Naive B cell (primary cell): ENCODE data around the gene PKN1. TPM values are rescaled to one million over a fixed set of nuclear protein-coding genes. Genes with fewer than 3 reads are reported as not detected.

Source experiments
- ATAC-seq, 2 donors: fragments of 150-1000 bp; cut with Tn5 transposase; 2 replicates each; pipeline ENCODE4 v1.10.0; 2021; ENCODE audit warnings: low read depth in 2 of 2, mild to moderate bottlenecking in 2 of 2, moderate library complexity in 2 of 2
- DNase-seq: peaks from one replicate; pipeline ENCODE4 v3.0.0; 2022
- H3K27ac Mint-ChIP-seq, 6 donors: one replicate each; pipeline ENCODE4 v1.8.0; 2020 to 2022; ENCODE audit warnings: mild to moderate bottlenecking in 6 of 6, mixed read lengths in 6 of 6, moderate library complexity in 5 of 6, inconsistent platforms in 2 of 6
- H3K27me3 Mint-ChIP-seq, 3 donors: one replicate each; pipeline ENCODE4 v1.8.0; 2021 to 2022; ENCODE audit warnings: mixed read lengths in 3 of 3, mild to moderate bottlenecking in 1 of 3
- H3K36me3 Mint-ChIP-seq, 2 donors: one replicate each; pipeline ENCODE4 v1.8.0; 2020 to 2022; ENCODE audit warnings: mixed read lengths in 2 of 2, inconsistent platforms in 1 of 2, mild to moderate bottlenecking in 1 of 2
- H3K4me1 Mint-ChIP-seq, 3 donors: one replicate each; pipeline ENCODE4 v1.8.0; 2020 to 2022; ENCODE audit warnings: mixed read lengths in 3 of 3, inconsistent platforms in 1 of 3, mild to moderate bottlenecking in 1 of 3, moderate library complexity in 1 of 3
- H3K4me3 Mint-ChIP-seq, 8 donors: one replicate each; pipeline ENCODE4 v1.8.0; 2020 to 2022; ENCODE audit warnings: mild to moderate bottlenecking in 8 of 8, mixed read lengths in 8 of 8, moderate library complexity in 8 of 8, inconsistent platforms in 2 of 8
- H3K9me3 Mint-ChIP-seq, 7 donors: one replicate each; pipeline ENCODE4 v1.8.0; 2020 to 2022; ENCODE audit warnings: mixed read lengths in 7 of 7, mild to moderate bottlenecking in 5 of 7, inconsistent platforms in 2 of 7, moderate library complexity in 1 of 7
- polyA plus RNA-seq, 6 donors: library from polyadenylated mRNA; unstranded; fragments of 300-500 nt; fragmentation: Illumina TruSeq; gene quantifications; one replicate each; pipeline ENCODE4 v1.2.3, GENCODE V29; 2021; ENCODE audit warnings: low read depth in 6 of 6

Gene PKN1
- polyA plus RNA-seq, 6 donors from 2014 or later, result 37.1 to 67.9 (median 48.0) TPM

DNA sequence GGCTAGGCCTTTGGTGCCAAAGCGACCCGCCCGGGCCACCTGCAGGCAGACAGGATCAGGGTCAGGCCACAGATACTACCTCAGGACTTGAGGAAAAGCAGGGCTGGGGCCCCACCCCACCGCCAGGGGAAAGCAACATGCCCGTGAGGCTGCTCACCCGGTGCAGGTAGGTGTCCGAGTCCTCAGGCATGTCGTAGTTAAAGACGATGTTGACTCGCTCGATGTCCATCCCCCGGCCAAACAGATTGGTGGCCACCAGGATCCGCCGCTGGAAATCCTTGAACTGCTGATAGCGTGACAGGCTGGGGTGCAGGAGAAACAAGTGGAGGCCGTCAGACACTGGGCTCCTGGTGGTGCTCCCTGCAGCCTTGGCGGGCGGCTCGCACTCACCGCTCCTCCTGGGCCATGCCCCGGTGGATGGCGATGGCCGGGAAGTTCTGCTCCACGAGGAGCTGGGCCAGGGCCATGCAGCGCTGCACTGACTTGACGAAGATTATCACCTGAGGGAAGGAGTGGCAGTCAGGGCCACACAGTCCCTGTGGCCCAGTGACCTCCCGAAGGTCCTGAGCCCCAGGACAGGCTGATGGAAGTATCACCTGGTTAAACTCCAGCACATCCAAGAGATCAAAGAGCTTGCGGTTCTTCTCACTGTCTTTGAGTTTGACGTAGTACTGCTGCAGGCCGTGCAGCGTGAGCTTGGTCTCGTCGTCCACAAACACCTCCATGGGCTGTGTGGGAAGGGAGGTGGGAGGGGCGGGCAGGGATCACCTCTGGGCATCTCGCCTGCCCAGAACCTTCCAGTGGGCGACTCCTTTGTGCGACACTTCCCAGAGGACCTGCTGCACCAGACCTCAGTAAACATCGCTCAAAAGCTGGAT lies 23.7 kb upstream of the PKN1 start:
- Mint-ChIP-seq H3K4me1 (peaks cover 33 to 36% (median 33%) of the 10 kb centered on the region in 3 donors), H3K36me3 (peaks cover 6 to 20% of the 10 kb centered on the region in 2 donors), H3K4me3 (peak overlapping the region in 1 of 8 donors; percentile 66), H3K9me3 (no peaks in the 10 kb centered on the region), H3K27ac (peak overlapping the region in 2 of 6 donors; percentile 56 to 85), H3K27me3 (no peaks in the 10 kb centered on the region)
- ATAC-seq, result no peak
- no peak for DNase-seq

DNA sequence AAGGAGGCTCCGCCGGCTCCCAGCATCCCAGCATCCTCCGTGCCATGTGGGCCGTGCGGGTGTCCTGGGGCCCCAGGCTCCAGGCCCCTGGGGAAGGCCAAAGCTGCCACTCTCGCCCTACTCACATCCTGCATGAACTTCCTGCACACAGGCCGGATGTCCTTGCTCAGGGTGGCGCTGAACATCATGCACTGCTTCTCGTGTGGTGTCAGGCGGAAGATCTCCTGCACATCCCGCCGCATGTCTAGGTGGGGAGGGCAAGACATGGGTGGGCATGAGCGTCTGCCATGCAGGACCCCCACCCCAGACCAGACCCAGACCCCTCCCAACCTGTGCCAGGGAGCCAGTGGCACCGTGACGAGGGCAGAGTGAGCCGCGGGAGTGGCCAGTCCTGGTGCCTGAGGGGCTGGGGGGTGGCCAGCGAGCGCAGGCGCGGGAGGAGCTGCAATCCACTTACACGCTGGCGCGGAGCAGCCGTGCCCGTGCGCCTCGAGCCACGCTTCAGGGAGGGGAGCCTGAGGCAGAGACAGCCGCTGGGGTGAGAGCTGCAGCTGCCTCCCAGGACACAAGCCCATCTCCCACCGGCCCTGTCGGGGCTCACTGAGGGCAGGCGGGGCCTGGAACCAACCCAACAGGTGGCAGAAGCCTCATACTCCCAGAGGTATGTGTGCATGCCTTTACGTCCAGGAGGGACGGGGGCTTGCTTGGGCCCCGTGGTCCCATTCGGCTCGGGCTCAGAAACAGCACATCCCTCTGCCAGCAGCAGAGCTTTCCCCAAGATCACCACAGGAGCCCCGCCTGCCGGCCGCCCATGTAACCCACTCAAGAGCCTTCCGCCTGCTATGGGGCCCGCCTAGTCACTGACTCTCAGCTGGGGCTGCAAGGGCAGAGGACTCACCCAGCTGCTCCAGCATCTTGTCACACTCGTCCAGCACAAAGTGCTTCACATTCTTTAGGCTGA lies 22.7 kb upstream of the PKN1 start:
- Mint-ChIP-seq H3K4me3 (no peak overlapping the region), H3K27me3 (no peaks in the 10 kb centered on the region), H3K4me1 (peaks cover 39 to 41% (median 39%) of the 10 kb centered on the region in 3 donors), H3K9me3 (no peaks in the 10 kb centered on the region), H3K27ac (peak overlapping the region in 1 of 6 donors; percentile 85), H3K36me3 (peaks cover 6 to 26% of the 10 kb centered on the region in 2 donors)
- DNase-seq, result no peak
- no peak for ATAC-seq

DNA sequence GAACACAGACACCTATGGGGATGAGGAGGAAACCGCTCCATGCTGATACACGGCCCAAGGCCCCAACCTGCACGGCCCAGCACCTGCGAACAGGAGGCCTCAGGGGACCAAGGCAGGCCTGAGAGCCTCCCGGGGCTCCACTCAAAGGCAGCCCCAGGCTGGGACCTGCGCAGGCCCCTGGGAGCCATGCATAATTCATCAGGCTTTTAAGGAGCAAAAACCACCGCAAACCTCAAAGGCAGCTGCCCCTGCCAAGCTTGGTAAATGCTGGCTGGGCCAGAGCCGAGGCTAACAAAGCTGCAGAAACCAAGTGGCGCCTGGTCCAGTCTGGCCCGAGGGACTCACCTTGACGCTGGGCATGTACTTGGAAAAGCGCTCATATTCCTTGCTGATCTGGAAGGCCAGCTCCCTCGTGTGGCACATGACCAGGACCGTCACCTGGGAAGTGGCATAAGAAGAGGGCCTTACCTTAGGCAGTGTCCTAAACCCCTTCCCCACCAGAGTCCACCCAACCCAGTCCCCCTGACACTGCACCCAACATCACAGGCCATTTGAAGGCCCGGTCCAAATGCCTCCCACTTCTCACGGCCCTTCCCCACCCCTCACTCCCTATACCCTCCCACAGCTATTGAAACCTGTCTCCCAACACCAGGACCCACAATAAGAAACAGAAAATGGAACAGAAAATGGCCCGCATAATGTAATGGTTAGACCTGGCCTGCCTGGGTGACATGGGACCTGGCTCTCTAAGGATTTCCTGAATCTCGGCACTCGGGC lies 21.8 kb upstream of the PKN1 start:
- Mint-ChIP-seq H3K27ac (peak overlapping the region in 3 of 6 donors; percentile 33 to 85 (median 61)), H3K27me3 (no peaks in the 10 kb centered on the region), H3K4me3 (no peak overlapping the region), H3K9me3 (no peaks in the 10 kb centered on the region), H3K36me3 (peaks cover 10 to 29% of the 10 kb centered on the region in 2 donors), H3K4me1 (peaks cover 45 to 48% (median 46%) of the 10 kb centered on the region in 3 donors)
- DNase-seq (no peak), ATAC-seq (no peak)

DNA sequence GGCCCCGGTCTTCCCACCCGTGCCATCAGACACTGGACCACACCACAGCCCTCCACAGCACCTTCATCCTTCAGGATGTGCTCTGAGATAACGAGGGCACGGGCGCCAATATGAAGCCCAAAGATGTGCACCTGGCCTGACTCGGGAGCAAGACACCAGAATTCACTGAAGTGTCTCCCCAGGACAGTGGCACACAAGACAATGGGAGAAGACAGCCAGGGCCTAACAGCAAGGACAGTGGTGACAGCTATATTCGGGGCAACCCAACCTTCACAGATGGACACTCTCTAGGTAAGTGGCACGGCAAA lies 21.2 kb upstream of the PKN1 start:
- Mint-ChIP-seq H3K27me3 (no peaks in the 10 kb centered on the region), H3K4me3 (no peak overlapping the region), H3K9me3 (no peaks in the 10 kb centered on the region), H3K4me1 (peaks cover 46 to 51% (median 46%) of the 10 kb centered on the region in 3 donors), H3K27ac (peak overlapping the region in 1 of 6 donors; percentile 85), H3K36me3 (peaks cover 12 to 25% of the 10 kb centered on the region in 2 donors)
- DNase-seq (no peak), ATAC-seq (no peak)

DNA sequence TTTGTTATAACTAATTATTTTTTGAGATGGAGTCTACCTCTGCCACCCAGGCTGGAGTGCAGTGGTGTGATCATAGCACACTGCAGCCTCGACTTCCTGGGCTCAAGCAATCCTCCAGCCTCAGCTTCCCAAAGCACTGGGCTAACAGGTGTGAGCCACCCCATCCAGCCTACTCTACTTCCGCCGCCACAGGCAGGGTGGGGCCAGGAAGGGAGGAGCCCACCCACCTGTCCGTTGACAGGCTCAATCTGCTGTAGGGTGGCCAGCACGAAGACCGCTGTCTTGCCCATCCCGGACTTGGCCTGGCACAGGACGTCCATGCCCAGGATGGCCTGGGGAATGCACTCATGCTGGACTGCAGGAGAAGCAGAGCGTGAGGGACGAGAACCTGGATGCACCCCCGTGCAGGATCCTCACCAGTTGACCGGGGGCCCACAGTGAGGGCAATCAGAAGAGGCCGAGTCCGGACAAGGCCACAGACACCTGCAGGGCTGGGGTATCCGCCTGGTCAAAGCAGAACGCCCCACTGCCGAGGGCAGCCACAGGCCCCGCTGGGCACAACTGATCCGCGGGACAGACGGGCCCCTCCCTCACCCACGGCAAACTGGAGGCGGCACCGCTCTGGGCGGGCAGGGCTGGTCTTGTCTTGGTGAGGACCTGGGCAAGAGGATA lies 20.6 kb upstream of the PKN1 start:
- Mint-ChIP-seq H3K4me1 (peaks cover 47 to 54% (median 48%) of the 10 kb centered on the region in 3 donors), H3K36me3 (peaks cover 12 to 23% of the 10 kb centered on the region in 2 donors), H3K4me3 (peak overlapping the region in 1 of 8 donors; percentile 47), H3K27me3 (no peaks in the 10 kb centered on the region), H3K27ac (peak overlapping the region in 2 of 6 donors; percentile 82 to 85), H3K9me3 (no peaks in the 10 kb centered on the region)
- DNase-seq, result no peak
- no peak for ATAC-seq

DNA sequence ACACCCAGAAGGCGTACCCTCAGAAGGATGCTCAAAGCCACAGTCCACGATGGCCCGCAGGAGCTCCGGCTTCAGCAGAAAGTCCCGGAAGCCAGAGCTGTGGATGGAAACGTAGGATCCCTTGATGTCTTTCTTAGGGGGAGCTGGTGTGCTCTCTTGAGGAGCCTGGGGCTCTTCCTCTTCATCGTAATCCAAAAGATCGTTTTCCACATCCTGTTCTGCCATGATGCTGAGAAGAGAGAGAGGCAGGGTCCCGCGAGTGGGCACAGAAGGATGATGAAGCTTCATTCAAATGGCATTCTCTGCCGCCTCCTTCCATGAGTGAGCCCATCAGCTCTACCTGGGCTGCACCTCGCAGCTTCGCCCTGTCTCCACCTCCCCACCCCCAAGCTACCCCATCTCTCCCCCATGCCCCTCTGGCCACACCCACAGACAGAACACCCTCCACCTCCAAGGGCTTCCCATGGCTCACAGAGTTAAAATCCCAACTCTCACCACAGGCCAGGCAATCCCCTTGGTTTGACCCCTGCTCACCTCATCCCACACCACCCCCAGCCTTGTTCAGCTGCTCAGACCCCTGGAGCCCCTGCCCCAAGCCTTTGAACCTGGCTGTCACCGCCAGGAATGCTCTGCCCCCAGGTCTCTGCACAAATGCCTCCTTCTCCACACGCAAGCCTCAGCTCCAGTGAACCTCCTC lies 20.0 kb upstream of the PKN1 start:
- DNase-seq (no peak), ATAC-seq (no peak)
- Mint-ChIP-seq H3K4me1 (peaks cover 48 to 59% (median 52%) of the 10 kb centered on the region in 3 donors), H3K4me3 (peak overlapping the region in 4 of 8 donors; percentile 6 to 68 (median 36)), H3K9me3 (no peaks in the 10 kb centered on the region), H3K27me3 (no peaks in the 10 kb centered on the region), H3K27ac (peak overlapping the region in 4 of 6 donors; percentile 25 to 85 (median 42)), H3K36me3 (peaks cover 12 to 22% of the 10 kb centered on the region in 2 donors)

DNA sequence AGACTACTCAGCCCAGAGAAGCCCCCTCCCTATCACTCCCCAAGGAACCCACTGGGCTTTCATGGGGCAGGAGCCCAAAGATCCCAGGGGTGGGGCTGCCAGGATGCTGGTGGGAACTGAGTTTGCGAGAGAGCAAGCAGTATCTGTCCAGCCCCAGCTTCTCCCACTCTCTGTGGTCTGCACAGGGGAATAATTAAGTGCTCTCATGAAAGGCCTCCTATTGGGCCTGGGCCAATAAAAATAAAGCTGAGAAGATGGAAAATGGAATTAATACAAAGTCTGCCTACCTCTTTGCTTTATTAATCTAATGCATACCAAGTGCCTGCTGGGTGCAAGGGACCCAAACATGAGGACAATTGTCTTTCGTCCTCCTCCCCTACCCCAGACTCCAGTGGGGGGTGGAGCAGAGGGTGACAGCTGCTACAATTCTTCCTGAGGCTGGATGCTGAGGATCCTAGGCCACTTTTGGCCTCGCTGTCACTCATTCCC lies 19.4 kb upstream of the PKN1 start:
- Mint-ChIP-seq H3K4me3 (peak overlapping the region in 4 of 8 donors; percentile 6 to 71 (median 41)), H3K4me1 (peaks cover 49 to 59% (median 54%) of the 10 kb centered on the region in 3 donors), H3K27me3 (no peaks in the 10 kb centered on the region), H3K36me3 (peaks cover 7 to 16% of the 10 kb centered on the region in 2 donors), H3K9me3 (no peaks in the 10 kb centered on the region), H3K27ac (peak overlapping the region in 3 of 6 donors; percentile 39 to 85 (median 82))
- ATAC-seq (no peak), DNase-seq (no peak)

DNA sequence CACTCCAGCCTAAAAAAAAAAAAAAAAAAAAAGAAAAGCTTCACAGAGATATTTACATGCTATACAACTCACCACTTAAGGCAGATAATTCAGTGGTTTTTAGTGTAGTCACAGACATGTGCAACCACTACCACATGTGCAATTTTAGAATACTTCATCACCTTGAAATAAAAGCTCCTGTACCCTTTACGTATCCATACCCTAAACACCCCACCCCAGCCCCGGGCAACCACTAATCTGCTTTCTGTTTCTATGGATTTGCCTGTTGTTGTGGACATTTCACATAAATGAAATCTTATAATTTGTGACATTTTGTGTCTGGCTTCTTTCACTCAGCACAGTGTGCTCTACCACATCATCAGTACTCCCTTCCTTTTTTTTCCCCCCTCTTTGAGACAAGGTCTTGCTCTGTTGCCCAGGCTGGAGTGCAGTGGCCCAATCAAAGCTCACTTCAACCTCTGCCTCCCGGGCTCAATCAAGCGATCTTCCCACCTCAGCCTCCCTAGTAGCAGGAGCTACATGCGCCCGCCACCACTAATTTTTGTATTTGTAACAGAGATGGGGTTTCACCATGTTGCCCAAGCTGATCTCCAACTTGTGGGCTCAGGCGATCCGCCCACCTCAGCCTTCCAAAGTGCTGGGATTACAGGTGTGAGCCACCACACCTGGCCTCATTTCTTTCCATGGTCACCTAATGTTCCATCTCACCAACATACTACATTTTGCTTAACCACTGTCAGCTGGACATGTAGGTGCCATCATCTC lies 18.0 kb upstream of the PKN1 start:
- ATAC-seq, result no peak
- Mint-ChIP-seq H3K4me3 (peak overlapping the region in 6 of 8 donors; percentile 6 to 91 (median 86)), H3K36me3 (peaks cover 5 to 15% of the 10 kb centered on the region in 2 donors), H3K4me1 (peaks cover 53 to 69% (median 61%) of the 10 kb centered on the region in 3 donors), H3K9me3 (no peaks in the 10 kb centered on the region), H3K27ac (peak overlapping the region; percentile 19 to 97 (median 90)), H3K27me3 (no peaks in the 10 kb centered on the region)
- DNase-seq, result no peak

DNA sequence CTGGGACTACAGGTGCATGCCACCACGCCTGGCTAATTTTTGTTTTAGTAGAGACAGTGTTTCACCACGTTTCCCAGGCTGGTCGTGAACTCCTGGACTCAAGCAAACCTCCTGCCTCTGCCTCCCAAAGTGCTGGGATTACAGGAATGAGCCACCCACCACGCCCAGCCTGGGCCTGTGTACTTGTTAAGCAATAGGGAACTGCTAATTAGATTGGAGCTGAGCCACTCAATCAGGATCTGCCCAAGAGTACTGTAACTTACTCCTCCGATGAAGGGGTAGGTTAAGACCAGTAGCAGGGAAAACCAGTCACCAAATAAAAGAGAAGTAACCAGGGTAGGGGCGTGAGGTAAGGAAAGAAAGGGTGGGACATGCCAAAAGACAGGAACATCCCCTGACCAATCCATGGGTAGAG lies 16.3 kb upstream of the PKN1 start:
- ATAC-seq, result no peak
- Mint-ChIP-seq H3K9me3 (no peaks in the 10 kb centered on the region), H3K36me3 (peaks cover 5 to 15% of the 10 kb centered on the region in 2 donors), H3K27me3 (no peaks in the 10 kb centered on the region), H3K4me1 (peaks cover 49 to 64% (median 56%) of the 10 kb centered on the region in 3 donors), H3K4me3 (peak overlapping the region; percentile 76 to 100 (median 90)), H3K27ac (peak overlapping the region; percentile 51 to 97 (median 94))
- no peak for DNase-seq

DNA sequence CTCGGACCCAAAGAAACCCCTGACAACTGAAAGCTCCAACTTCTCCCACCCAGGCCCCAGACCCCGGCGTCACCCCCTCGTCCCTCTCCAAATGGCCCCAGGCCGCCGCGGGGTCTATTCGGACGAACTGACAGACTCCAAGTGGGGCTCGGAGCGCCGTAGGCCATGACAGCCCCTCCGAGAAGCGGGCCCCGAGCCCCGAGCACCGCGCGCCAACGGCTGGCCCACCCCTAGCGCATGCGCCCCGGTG lies 14.3 kb upstream of the PKN1 start:
- ATAC-seq, result peak; percentile 49 to 50
- Mint-ChIP-seq H3K36me3 (peaks cover 5 to 15% of the 10 kb centered on the region in 2 donors), H3K4me1 (peaks cover 36 to 50% (median 42%) of the 10 kb centered on the region in 3 donors), H3K9me3 (no peaks in the 10 kb centered on the region), H3K27ac (peak overlapping the region; percentile 97 to 100 (median 99)), H3K4me3 (peak overlapping the region; percentile 90 to 100 (median 96)), H3K27me3 (no peaks in the 10 kb centered on the region)
- no peak for DNase-seq

DNA sequence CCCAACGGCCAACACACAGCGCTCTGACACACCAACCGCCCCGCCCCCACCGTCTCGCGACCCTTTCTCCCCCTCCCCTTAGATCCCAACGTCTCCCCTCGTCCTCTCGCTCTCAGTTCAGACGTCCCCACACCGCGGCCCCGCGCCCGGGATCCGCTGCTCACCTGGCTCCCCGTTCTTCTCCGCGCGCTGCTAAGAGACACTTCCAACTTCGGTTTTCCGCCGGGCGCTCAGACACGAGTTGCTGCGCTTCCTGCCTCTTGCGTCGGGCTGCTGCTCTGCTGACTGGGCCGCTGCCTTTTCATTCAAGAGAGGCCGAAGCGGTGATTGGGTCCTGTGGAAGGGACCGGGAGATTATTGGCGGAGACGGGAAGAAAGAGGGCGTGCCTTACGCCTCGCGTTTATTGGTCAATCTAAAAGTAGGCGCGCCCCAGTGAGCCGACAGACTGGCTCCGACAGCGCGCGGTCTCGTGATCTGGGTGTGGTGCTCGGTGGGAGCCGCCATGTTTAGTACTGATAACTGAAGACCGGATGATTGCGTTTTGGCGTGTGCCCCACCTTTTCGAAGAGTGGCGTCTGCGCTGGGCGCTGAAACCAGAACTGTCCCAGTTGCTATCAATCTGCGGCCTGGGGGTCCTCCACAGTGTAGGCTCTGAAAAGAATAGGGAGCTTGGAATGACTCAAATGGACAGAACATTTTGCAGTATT lies 13.8 kb upstream of the PKN1 start, which contains the start of gene DDX39A:
Gene DDX39A (minus strand): TSS at position 236 of the 708 bp plus-strand sequence. CDS start 6,121 bp downstream, outside the sequence.
- Mint-ChIP-seq H3K36me3 (peaks cover 5 to 15% of the 10 kb centered on the region in 2 donors), H3K9me3 (no peaks in the 10 kb centered on the region), H3K27me3 (no peaks in the 10 kb centered on the region), H3K27ac (peak within 1 kb of the TSS; percentile 97 to 100 (median 99)), H3K4me3 (peak within 1 kb of the TSS; percentile 90 to 100 (median 96)), H3K4me1 (peaks cover 34 to 47% (median 39%) of the 10 kb centered on the region in 3 donors)
- ATAC-seq (peak; percentile 83 to 86), DNase-seq (peak; percentile 98)
